ENCODE data around the gene MIPEP. TPM values are rescaled to one million over a fixed set of nuclear protein-coding genes. Genes with fewer than 3 reads are reported as not detected.

The MIPEP gene
- total and polyA plus RNA-seq, 2 experiments from 2014 or later = 17.1 to 19.8 TPM

DNA sequence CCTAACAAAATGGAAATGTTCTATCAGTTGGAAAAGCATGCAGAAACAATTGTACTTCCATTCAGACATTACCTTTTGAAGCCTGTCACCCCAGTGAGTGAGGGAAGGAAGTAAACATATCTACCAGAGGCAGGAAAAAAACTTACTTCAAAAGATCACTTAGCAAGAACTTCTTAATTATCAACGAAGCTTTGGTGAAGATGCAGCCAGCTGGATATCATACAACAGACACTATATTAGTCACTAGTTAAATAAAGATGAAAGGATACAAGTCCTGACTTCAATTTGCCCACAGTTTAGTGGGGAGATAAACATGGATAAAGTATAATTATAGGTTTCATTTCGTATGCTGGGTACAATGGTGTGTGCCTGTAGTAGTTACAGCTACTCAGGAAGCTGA is 170.2 kb downstream of the MIPEP start:
- no peak overlapping the region for H3K4me2 ChIP-seq
- H2AFZ ChIP-seq = no peak overlapping the region
- H3K36me3 ChIP-seq (replicated peaks; ENCODE audit: insufficient read depth, low read depth) = no peaks in the 10 kb centered on the region
- H3K4me1 ChIP-seq (ENCODE audit: insufficient read depth) = peaks cover 3% of the 10 kb centered on the region
- TF ChIP-seq EZH2phosphoT487 (IDR thresholded peaks at IDR 0.05; ENCODE audit: low read depth, severe bottlenecking, unreplicated experiment) = no peak
- TF ChIP-seq, protein P1, sequence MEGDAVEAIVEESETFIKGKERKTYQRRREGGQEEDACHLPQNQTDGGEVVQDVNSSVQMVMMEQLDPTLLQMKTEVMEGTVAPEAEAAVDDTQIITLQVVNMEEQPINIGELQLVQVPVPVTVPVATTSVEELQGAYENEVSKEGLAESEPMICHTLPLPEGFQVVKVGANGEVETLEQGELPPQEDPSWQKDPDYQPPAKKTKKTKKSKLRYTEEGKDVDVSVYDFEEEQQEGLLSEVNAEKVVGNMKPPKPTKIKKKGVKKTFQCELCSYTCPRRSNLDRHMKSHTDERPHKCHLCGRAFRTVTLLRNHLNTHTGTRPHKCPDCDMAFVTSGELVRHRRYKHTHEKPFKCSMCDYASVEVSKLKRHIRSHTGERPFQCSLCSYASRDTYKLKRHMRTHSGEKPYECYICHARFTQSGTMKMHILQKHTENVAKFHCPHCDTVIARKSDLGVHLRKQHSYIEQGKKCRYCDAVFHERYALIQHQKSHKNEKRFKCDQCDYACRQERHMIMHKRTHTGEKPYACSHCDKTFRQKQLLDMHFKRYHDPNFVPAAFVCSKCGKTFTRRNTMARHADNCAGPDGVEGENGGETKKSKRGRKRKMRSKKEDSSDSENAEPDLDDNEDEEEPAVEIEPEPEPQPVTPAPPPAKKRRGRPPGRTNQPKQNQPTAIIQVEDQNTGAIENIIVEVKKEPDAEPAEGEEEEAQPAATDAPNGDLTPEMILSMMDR (IDR thresholded peaks at IDR 0.05; ENCODE audit: poor library complexity) = no peak
- TF ChIP-seq EZH2 (IDR thresholded peaks at IDR 0.05; ENCODE audit: borderline replicate concordance) = no peak
- no peak for DNase-seq (ENCODE audit: low spot score)
- H3K4me3 ChIP-seq = no peak overlapping the region
- no peaks in the 10 kb centered on the region for H3K9me2 ChIP-seq (replicated peaks; ENCODE audit: insufficient read depth)
- no peak overlapping the region for H3K27ac ChIP-seq
- H3K79me2 ChIP-seq = no peaks in the 10 kb centered on the region
- no peaks in the 10 kb centered on the region for H3K9me3 ChIP-seq (ENCODE audit: low read depth)
- H4K20me1 ChIP-seq (ENCODE audit: insufficient read depth, poor library complexity, severe bottlenecking) = no peaks in the 10 kb centered on the region
- H3K27me3 ChIP-seq = no peaks in the 10 kb centered on the region
- WGBS (ENCODE audit: low lambda C conversion rate, missing lambda C conversion rate) = 31% methylated on average over 2 of the region's 2 CpGs

DNA sequence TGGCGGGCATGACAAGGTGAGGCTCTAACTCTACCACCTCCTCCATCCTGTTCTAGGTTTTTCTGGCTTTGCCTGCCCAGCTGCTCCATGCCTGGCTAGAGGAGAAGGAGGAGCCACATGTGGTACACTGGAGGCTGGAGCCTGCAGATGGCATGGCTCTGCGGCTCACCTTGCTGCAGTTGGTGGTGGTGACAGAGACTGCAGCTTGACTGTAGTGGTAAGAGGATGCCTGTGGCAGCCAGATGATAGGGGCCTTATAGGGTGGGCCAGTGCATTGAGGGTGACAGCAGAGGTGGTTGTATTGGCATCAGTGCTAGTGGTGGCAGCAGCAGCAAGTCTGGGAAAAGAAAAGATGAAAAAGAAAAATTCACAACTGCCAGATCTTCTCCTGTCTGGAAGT is 172.8 kb downstream of the MIPEP start:
- H3K79me2 ChIP-seq = no peaks in the 10 kb centered on the region
- H3K27ac ChIP-seq = no peak overlapping the region
- no peak overlapping the region for H3K4me3 ChIP-seq
- H3K27me3 ChIP-seq = no peaks in the 10 kb centered on the region
- 97% methylated on average over 2 of the region's 2 CpGs for WGBS (ENCODE audit: low lambda C conversion rate, missing lambda C conversion rate)
- H3K9me2 ChIP-seq (replicated peaks; ENCODE audit: insufficient read depth) = no peaks in the 10 kb centered on the region
- H3K4me1 ChIP-seq (ENCODE audit: insufficient read depth) = peaks cover 3% of the 10 kb centered on the region
- no peak for DNase-seq (ENCODE audit: low spot score)
- no peak overlapping the region for H3K4me2 ChIP-seq
- no peaks in the 10 kb centered on the region for H4K20me1 ChIP-seq (ENCODE audit: insufficient read depth, poor library complexity, severe bottlenecking)
- H3K36me3 ChIP-seq (replicated peaks; ENCODE audit: insufficient read depth, low read depth) = no peaks in the 10 kb centered on the region
- H2AFZ ChIP-seq = no peak overlapping the region
- no peaks in the 10 kb centered on the region for H3K9me3 ChIP-seq (ENCODE audit: low read depth)
- TF ChIP-seq, protein P1 (IDR thresholded peaks at IDR 0.05; ENCODE audit: poor library complexity) = no peak
- no peak for TF ChIP-seq EZH2phosphoT487 (IDR thresholded peaks at IDR 0.05; ENCODE audit: low read depth, severe bottlenecking, unreplicated experiment)
- TF ChIP-seq EZH2 (IDR thresholded peaks at IDR 0.05; ENCODE audit: borderline replicate concordance) = no peak

DNA sequence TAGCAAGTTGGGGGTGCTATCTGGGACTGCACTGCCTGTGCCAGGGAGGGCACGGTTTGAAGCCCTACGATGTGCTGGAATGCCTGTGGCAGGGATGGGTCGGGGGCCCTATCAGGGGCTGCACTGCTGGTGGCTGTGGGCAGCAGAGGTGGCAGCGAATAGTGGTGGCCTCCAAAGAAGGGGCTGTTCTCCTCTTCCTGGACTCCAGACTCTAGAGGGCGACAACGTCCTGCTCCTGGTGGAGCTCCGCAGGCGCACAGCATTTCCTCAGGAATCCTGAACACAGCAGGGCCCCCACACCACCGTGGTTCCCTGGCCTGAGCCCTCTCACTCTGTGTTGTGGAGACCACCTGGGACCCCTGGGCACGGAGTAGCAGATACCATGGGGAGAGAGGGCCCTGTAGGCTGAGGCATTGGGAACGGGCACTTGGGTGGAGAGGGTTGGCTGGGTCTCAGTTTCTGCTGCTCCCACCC is 173.4 kb downstream of the MIPEP start:
- H3K36me3 ChIP-seq (replicated peaks; ENCODE audit: insufficient read depth, low read depth) = no peaks in the 10 kb centered on the region
- peaks cover 3% of the 10 kb centered on the region for H3K4me1 ChIP-seq (ENCODE audit: insufficient read depth)
- peak; percentile 31 for DNase-seq (ENCODE audit: low spot score)
- H3K4me3 ChIP-seq = no peak overlapping the region
- no peaks in the 10 kb centered on the region for H3K27me3 ChIP-seq
- no peaks in the 10 kb centered on the region for H4K20me1 ChIP-seq (ENCODE audit: insufficient read depth, poor library complexity, severe bottlenecking)
- no peak overlapping the region for H3K4me2 ChIP-seq
- no peaks in the 10 kb centered on the region for H3K9me3 ChIP-seq (ENCODE audit: low read depth)
- H3K79me2 ChIP-seq = no peaks in the 10 kb centered on the region
- WGBS (ENCODE audit: low lambda C conversion rate, missing lambda C conversion rate) = 76% methylated on average over 11 of the region's 11 CpGs
- H3K9me2 ChIP-seq (replicated peaks; ENCODE audit: insufficient read depth) = no peaks in the 10 kb centered on the region
- no peak for TF ChIP-seq EZH2 (IDR thresholded peaks at IDR 0.05; ENCODE audit: borderline replicate concordance)
- TF ChIP-seq, protein P1 (IDR thresholded peaks at IDR 0.05; ENCODE audit: poor library complexity) = peak; percentile 28
- H2AFZ ChIP-seq = no peak overlapping the region
- no peak overlapping the region for H3K27ac ChIP-seq

All from hepatocyte (in vitro differentiated cells).